ENCODE data around the gene SPDYE4. TPM values are rescaled to one million over a fixed set of nuclear protein-coding genes. Genes with fewer than 3 reads are reported as not detected.

SPDYE4 gene
- total and polyA plus RNA-seq, 2 experiments from 2014 or later: not detected

DNA sequence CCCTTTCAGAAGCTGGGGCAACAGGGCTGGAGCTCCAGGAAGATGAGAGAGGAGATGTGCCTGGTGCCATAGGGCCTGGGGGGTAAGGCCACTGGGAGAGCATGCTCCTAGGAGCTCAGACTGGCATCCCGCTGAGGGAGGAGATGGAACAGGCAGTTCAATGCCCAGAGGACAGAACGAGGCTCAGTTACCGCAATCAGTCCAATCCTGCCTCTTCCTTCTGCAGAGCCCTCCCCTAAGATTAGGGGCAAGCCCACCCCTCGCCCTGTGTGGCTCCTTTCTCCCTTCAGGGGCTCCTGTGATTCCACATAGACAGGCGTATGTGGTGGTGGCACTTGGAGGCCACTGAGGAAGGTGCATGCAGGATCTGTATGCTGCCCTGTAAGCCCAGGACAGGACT, 16.1 kb downstream of the SPDYE4 start:
- H3K4me2 ChIP-seq: no peak overlapping the region
- no peaks in the 10 kb centered on the region for H3K9me3 Mint-ChIP-seq
- no peaks in the 10 kb centered on the region for H4K20me1 ChIP-seq (replicated peaks; ENCODE audit: insufficient read depth)
- no peaks in the 10 kb centered on the region for H3K36me3 ChIP-seq (ENCODE audit: insufficient read depth)
- H3K79me2 ChIP-seq (replicated peaks; ENCODE audit: insufficient read depth): no peaks in the 10 kb centered on the region
- no peak for ATAC-seq
- H2AFZ ChIP-seq: no peak overlapping the region; the same call in 1 of the 2 replicates
- H3K27ac ChIP-seq (ENCODE audit: low read depth): no peak overlapping the region
- H3K9me2 ChIP-seq (ENCODE audit: insufficient read depth): no peaks in the 10 kb centered on the region
- no peak overlapping the region for H3K4me3 Mint-ChIP-seq
- H3K4me3 ChIP-seq: no peak overlapping the region
- no peaks in the 10 kb centered on the region for H3K36me3 Mint-ChIP-seq (ENCODE audit: low read depth)
- 0 out of 2 replicates have a peak, but pooled peaks cover 2% of the 10 kb centered on the region for H3F3A ChIP-seq (replicated peaks; ENCODE audit: low read depth)
- no peak overlapping the region for H3K27ac Mint-ChIP-seq
- peaks cover 7% of the 10 kb centered on the region for H3K4me1 Mint-ChIP-seq
- peaks cover 4% of the 10 kb centered on the region for H3K27me3 ChIP-seq (ENCODE audit: insufficient read depth)
- H3K27me3 Mint-ChIP-seq (ENCODE audit: insufficient read depth, low read depth, poor library complexity): peaks cover 10% of the 10 kb centered on the region
- TF ChIP-seq, protein P1, sequence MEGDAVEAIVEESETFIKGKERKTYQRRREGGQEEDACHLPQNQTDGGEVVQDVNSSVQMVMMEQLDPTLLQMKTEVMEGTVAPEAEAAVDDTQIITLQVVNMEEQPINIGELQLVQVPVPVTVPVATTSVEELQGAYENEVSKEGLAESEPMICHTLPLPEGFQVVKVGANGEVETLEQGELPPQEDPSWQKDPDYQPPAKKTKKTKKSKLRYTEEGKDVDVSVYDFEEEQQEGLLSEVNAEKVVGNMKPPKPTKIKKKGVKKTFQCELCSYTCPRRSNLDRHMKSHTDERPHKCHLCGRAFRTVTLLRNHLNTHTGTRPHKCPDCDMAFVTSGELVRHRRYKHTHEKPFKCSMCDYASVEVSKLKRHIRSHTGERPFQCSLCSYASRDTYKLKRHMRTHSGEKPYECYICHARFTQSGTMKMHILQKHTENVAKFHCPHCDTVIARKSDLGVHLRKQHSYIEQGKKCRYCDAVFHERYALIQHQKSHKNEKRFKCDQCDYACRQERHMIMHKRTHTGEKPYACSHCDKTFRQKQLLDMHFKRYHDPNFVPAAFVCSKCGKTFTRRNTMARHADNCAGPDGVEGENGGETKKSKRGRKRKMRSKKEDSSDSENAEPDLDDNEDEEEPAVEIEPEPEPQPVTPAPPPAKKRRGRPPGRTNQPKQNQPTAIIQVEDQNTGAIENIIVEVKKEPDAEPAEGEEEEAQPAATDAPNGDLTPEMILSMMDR (conservative IDR thresholded peaks at IDR 0.05; ENCODE audit: low read depth in 2 of 2): no peak
- no peak for TF ChIP-seq POLR2AphosphoS5 (IDR thresholded peaks at IDR 0.05; ENCODE audit: low read depth)
- TF ChIP-seq, protein P2, sequence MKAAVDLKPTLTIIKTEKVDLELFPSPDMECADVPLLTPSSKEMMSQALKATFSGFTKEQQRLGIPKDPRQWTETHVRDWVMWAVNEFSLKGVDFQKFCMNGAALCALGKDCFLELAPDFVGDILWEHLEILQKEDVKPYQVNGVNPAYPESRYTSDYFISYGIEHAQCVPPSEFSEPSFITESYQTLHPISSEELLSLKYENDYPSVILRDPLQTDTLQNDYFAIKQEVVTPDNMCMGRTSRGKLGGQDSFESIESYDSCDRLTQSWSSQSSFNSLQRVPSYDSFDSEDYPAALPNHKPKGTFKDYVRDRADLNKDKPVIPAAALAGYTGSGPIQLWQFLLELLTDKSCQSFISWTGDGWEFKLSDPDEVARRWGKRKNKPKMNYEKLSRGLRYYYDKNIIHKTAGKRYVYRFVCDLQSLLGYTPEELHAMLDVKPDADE (IDR thresholded peaks at IDR 0.05): no peak
- TF ChIP-seq EZH2phosphoT487 (IDR thresholded peaks at IDR 0.05; ENCODE audit: unreplicated experiment): no peak
- TF ChIP-seq CREB1 (CRISPR knock-in tag; IDR thresholded peaks at IDR 0.05; ENCODE audit: low read depth): no peak
- TF ChIP-seq, protein P3, sequence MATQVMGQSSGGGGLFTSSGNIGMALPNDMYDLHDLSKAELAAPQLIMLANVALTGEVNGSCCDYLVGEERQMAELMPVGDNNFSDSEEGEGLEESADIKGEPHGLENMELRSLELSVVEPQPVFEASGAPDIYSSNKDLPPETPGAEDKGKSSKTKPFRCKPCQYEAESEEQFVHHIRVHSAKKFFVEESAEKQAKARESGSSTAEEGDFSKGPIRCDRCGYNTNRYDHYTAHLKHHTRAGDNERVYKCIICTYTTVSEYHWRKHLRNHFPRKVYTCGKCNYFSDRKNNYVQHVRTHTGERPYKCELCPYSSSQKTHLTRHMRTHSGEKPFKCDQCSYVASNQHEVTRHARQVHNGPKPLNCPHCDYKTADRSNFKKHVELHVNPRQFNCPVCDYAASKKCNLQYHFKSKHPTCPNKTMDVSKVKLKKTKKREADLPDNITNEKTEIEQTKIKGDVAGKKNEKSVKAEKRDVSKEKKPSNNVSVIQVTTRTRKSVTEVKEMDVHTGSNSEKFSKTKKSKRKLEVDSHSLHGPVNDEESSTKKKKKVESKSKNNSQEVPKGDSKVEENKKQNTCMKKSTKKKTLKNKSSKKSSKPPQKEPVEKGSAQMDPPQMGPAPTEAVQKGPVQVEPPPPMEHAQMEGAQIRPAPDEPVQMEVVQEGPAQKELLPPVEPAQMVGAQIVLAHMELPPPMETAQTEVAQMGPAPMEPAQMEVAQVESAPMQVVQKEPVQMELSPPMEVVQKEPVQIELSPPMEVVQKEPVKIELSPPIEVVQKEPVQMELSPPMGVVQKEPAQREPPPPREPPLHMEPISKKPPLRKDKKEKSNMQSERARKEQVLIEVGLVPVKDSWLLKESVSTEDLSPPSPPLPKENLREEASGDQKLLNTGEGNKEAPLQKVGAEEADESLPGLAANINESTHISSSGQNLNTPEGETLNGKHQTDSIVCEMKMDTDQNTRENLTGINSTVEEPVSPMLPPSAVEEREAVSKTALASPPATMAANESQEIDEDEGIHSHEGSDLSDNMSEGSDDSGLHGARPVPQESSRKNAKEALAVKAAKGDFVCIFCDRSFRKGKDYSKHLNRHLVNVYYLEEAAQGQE (IDR thresholded peaks at IDR 0.05; ENCODE audit: unreplicated experiment): no peak
- no peak for TF ChIP-seq STAT1 (IDR thresholded peaks at IDR 0.05; ENCODE audit: unreplicated experiment)
- TF ChIP-seq JUNB (IDR thresholded peaks at IDR 0.05; ENCODE audit: unreplicated experiment): no peak
- no peak for TF ChIP-seq ZNF331 (CRISPR knock-in tag; IDR thresholded peaks at IDR 0.05; ENCODE audit: low read depth)
- TF ChIP-seq, protein P4, sequence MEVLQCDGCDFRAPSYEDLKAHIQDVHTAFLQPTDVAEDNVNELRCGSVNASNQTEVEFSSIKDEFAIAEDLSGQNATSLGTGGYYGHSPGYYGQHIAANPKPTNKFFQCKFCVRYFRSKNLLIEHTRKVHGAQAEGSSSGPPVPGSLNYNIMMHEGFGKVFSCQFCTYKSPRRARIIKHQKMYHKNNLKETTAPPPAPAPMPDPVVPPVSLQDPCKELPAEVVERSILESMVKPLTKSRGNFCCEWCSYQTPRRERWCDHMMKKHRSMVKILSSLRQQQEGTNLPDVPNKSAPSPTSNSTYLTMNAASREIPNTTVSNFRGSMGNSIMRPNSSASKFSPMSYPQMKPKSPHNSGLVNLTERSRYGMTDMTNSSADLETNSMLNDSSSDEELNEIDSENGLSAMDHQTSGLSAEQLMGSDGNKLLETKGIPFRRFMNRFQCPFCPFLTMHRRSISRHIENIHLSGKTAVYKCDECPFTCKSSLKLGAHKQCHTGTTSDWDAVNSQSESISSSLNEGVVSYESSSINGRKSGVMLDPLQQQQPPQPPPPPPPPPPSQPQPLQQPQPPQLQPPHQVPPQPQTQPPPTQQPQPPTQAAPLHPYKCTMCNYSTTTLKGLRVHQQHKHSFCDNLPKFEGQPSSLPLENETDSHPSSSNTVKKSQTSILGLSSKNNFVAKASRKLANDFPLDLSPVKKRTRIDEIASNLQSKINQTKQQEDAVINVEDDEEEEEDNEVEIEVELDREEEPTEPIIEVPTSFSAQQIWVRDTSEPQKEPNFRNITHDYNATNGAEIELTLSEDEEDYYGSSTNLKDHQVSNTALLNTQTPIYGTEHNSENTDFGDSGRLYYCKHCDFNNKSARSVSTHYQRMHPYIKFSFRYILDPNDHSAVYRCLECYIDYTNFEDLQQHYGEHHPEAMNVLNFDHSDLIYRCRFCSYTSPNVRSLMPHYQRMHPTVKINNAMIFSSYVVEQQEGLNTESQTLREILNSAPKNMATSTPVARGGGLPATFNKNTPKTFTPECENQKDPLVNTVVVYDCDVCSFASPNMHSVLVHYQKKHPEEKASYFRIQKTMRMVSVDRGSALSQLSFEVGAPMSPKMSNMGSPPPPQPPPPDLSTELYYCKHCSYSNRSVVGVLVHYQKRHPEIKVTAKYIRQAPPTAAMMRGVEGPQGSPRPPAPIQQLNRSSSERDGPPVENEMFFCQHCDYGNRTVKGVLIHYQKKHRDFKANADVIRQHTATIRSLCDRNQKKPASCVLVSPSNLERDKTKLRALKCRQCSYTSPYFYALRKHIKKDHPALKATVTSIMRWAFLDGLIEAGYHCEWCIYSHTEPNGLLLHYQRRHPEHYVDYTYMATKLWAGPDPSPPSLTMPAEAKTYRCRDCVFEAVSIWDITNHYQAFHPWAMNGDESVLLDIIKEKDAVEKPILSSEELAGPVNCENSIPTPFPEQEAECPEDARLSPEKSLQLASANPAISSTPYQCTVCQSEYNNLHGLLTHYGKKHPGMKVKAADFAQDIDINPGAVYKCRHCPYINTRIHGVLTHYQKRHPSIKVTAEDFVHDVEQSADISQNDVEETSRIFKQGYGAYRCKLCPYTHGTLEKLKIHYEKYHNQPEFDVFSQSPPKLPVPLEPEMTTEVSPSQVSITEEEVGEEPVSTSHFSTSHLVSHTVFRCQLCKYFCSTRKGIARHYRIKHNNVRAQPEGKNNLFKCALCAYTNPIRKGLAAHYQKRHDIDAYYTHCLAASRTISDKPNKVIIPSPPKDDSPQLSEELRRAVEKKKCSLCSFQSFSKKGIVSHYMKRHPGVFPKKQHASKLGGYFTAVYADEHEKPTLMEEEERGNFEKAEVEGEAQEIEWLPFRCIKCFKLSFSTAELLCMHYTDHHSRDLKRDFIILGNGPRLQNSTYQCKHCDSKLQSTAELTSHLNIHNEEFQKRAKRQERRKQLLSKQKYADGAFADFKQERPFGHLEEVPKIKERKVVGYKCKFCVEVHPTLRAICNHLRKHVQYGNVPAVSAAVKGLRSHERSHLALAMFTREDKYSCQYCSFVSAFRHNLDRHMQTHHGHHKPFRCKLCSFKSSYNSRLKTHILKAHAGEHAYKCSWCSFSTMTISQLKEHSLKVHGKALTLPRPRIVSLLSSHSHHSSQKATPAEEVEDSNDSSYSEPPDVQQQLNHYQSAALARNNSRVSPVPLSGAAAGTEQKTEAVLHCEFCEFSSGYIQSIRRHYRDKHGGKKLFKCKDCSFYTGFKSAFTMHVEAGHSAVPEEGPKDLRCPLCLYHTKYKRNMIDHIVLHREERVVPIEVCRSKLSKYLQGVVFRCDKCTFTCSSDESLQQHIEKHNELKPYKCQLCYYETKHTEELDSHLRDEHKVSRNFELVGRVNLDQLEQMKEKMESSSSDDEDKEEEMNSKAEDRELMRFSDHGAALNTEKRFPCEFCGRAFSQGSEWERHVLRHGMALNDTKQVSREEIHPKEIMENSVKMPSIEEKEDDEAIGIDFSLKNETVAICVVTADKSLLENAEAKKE (CRISPR knock-in tag; IDR thresholded peaks at IDR 0.05): no peak
- TF ChIP-seq NANOG (IDR thresholded peaks at IDR 0.05; ENCODE audit: borderline replicate concordance): no peak
- H3K4me1 ChIP-seq (ENCODE audit: insufficient read depth): no peaks in the 10 kb centered on the region; the same call in 1 of the 2 replicates
- DNase-seq (ENCODE audit: low spot score): no peak
